NCI-H2081 treated with DMSO at 0.1 percent for 48 hours (cell line): ENCODE data around the gene SDCCAG8.

Experiments used
- DNase-seq: peaks from one replicate; lab custom pipeline; 2025; lab: John Stamatoyannopoulos, UW

SDCCAG8 gene

DNA sequence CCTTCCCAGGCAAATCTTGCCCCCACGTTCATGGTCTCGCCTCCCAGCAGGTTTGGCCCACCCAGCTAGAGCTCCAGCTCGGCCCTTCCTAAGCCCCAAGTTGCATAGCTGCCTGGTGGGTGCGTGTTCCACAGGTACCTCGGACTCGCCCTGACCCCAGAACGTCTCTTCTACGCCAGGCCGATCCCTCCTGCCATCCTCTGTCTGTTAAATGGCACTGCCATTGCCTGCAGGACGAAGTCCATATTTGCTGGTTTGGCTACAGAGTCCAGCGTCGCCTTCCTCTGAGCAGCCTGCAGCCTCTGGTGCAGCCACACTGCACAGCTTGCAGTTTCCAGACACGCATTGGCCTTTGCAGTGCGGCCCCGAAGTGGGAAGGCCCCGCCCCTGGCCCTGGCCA, 228.1 kb downstream of the SDCCAG8 start:
- DNase-seq: no peak

DNA sequence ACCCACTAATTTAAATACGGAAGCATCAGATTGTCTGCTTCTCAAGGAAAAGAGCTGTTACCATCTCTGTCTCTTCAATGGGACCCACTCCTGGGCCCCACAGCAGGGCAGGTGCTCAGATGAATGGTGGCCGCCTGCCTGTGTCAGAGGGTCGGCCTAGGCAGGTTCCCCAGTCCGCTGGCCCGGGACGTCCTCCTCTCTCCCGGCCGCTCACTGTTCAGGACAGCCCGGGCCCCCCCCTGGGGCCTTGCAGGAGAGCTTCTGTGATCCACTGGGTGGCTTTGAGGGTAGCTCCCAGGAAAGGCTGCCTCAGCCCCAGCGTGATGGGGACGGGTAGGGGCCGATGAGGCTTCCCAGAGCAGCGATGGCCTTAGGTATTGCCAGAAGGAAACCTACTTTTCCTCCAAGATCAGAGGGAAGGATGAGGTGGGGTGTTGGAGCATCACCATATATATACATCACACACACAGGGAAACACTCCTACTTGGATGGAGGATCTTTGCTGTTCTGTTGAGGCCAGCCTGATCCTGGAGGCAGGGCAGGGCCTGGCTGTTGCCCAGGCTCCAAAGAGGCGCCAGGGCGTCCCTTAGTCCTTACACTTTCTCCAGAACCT, 231.3 kb downstream of the SDCCAG8 start:
- DNase-seq: no peak

DNA sequence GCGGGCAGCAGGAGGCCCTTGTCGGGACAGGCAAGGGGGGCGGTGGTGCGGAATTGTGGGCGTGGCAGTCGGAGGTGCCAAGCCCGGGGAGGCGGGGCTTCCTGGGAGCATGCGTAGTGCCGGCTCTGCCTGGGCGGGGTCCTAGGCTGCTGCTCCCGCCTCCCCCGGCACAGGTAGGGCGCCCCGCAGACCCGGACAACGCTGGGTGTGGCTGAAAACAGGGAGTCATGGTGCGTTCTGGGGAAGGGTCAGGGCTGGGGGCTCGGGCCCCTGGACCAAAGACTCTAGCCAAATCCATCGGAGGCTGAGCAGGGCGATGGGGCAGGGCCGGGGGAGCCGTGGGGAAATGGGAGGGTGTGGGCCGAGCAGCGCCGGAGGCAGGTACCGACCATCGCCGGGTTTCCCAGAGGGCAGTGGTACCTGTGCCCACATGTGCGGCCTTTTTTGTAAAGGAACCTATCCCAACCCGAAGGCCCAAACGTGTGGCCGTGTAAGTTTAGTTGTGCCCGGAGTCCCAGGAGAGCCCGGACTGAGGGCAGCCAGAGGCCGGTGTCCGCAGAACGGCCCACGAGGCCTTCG, 231.9 kb downstream of the SDCCAG8 start:
- no peak for DNase-seq

DNA sequence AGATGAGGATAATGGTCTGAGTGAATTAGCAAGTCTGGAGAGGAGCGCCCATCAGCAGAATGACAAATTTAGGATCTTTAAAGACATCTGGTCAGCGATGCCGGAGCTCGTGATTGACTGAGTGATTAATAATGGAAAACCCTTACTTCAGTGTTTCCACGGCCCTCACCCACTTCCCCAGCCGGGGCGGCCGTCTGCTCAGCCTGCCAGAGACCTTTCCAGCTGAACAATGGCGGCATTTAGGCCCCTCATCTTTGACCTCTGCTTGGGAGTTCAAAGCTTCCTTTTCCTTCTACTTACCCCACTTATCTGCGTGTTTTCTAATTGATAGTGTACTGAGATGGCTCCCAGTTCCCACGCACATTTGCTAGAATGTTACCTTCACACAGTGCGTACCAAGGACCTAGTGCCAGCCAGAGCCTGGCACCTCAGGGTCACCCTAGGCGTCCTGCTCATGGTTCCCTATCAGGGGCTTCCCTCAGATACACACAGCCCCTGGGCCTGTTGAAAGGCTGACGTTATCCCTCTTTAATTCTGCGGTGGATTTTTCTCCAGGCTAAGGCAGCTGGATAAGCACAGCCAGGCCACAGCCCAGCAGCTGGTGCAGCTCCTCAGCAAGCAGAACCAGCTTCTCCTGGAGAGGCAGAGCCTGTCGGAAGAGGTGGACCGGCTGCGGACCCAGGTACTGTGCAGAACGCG, 232.8 kb downstream of the SDCCAG8 start:
- no peak for DNase-seq

DNA sequence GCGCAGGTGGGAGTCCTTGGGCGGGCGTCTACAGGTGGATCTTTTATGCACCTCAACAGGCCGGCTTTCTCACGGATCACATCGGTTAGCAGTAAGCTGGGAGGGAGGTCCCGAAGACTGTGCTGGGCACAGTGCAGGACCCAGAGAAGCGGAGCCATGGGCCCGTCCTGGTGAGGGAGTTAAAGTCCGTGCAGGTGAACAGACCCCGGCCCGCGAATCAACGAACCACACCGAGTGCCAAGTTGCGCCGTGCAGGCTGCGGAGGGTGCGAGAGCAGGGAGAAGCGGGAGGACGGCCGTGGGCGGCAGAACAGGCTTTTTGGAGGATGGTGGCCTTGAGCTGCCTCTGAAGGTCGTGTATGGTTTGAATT, 233.3 kb downstream of the SDCCAG8 start:
- DNase-seq: no peak

DNA sequence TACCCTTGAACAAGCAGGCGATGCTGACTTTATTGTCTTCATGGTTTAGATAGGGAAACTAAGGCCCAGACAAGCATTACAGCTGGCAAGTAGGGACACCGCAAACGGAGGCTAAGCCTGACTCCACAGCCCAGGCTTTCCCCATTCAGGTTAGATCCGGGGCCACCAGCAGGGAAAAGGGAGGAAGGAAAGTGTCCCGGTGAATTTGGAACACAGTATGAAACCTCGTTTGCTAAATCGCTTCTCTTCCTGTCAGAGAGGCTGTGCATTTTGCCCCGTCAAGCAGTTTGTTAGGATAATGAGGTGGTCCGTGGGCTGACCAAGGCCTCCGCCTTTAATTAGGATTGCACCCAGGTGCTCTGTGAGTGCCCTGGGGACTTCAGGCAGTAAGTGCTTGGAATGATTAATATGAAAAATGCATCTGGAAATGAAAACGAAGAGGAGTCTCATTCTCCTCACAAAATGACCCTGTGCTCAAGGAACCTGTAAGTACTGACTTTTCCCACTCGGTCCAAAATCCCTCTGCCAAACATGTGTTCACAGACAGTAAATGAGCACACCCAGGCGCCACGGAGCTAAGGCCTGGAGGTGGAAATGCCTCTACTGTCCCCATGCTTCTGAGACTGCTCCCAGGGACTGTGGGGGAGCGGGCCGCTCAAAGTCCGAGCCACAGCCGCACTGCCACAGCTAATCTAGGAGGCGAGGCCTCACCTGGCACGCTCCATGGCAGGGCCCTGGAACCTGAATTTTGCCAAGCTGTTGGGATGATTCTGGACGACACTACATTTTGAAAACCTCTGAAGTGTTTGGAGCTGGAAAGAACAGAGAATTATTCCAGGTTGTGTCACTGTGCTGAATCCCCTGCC, 234.1 kb downstream of the SDCCAG8 start:
- DNase-seq: no peak

DNA sequence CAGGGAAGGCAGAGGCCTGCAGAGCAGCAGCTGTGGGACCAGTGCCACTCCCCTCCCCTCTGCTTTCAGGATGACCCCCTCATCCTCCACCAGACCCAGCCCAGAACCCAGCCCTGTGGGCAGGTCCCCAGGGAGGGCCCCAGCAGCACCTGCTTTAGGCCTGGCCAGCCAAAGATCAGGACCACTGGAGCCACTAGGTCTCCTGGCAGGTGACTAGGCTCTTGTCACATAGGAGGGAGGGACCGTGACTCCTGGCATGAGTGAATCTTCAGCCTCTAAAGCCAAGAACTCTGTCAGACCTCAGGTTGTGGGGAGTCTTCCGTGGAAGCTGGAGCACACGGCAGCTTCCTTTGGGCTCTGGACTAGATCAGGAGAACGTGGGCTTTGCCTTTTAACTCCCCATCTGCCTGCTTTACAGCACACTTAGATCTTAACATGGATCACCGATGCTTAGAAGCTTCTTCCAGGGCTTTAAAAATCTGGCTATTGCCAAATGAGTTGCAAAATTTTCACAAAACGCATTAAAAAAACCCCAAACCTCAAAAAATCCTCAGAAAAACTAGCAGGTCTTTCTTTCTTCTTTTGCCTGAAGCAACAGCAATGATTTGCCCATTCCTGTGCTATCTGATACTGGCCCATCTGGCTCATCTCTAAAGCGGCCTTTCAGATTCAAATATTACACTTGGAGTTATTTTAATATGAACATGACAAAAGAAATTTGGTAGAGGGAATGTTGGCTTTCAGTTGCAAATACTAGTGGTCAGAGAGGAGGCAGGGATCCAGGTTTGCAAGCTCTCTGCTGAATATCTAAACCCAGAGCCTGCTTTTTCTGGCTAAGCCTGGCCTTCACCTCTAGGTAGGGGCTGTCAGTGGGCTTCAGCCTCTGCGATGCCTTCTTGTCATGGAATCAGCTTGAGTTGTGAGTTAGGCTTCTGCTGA, 235.2 kb downstream of the SDCCAG8 start:
- no peak for DNase-seq

DNA sequence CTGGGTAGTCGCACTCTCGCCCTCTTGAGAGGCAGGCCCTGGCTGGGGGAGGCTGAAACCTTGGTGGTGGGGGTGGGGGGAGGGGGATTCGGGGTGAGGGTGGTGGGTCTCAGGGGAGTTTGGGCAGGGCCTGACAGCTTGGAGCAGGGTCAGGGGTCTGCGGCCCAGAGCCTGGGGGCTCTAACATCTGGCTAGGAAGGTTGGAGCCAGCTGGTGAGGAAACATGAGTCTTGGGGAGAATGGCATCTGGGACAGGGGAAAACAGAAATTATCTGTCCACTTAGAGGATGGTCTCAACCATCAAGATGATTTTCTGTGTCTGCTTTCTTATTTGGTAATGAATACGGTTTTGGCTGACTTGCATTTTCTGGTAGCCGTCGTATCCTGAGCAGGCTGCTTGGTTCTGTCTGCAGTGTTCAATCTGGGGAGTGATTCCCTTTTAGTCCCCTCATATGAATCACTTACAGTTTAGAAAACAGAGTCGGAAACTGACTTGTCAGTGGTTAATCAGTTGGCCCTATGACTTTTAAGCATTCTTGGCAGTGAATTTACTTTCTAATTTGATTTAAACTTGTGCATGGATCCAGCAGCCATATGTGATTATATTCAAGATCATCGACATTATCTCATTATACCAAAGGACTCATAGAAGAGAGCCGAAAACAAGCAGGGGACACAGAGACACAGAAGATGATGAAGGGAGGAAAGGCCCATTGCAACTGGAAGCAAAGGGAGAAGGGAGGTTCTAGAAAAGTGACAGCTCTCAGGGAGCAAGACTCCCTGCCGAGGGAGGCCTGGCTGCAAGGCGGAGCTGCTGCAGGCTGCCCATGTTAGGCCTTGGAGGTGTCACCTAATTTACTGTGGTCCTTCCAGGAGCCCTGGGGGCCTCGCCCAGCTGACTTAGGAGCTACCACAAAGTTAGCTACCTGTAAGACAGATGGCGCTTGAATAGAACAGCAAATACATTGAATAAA, 237.6 kb downstream of the SDCCAG8 start:
- no peak for DNase-seq

DNA sequence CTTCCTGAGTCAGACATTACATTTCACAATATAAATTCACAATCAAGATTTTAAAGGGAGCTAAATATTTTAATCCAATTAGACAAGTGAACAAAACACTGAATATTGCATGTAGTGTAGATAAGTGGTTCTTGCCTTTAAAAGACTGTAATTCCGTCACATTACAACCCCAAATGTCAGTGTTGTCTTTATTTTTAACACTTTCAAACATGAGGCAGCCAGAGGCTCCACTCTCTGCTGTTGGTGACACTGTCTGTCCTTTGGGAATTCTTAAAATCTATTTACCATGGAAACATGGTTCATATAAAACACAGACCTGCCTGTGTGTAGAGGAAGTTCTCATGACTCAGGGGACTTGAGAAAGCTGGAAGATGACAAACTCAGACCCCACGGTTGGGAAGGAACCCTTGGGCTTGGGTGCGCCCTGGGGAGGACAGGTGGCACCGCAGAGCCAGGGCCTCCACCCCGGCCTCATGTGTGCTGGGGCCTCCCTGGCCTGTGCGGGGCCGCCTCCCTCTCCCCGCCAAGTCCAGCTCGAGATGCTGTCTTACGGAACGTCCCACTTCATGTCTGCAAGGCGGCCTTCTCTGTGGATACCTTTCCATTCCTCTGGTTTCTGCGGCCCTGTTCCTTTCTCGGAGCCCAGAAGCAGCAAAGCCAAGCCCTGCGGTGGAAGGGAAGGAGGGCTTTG, 239.0 kb downstream of the SDCCAG8 start:
- no peak for DNase-seq

DNA sequence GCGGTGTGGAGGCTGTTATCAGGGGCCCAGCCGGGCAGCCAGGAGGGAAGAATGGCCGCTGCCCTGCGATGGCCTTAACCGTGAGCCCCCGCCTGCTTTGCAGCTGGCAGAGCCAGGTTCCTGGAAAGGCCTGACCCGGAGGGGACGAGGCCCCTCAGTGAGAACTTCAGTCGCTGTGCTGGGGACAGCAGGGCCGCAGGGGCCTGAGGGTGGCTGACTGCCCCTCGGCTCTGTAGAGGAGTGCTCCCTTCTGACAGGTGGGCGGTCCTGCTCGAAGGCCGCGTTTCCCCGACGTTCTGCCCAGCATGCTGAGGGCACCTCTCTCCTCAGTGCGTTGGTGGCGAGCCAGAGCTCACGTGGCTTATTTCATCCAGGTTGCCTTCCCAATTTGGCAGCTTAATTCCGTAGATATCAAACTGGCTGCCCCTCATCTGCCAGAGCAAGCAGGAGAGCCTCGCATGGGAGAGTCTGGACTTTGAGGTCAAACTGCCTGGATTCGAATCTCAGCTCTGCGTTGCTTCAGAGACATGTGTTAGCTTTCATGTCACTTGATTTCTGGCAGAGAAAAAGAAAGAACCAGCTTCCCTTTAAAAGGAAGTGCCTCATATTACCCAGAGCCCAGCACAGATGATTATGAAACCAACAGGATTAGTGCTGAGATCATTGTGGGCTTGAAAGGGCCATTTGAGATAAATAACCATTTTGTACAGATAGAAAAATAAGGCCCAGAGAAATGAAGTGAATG, 239.8 kb downstream of the SDCCAG8 start:
- no peak for DNase-seq

DNA sequence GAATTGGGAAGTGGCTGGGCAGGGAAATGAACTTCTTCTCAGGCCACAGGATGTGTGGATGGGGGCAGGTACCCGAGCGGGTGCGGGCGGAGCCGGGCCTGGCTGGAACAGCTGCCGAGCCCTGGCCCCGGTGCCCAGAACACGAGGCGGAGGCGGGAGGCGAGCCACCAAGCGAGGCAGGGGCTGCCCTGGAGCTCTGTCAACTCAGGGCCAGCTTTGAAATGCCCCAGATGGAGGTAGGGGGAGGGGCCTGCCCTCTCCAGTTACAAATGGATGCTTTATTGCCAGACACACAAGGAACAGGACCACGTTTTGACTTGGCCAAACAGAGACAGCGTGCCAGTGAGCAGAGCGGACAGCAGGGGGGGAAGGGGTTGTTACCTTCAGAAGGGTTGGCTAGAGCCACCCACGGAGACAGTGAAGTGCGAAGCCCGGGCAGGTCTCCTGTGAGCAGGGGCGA, 240.4 kb downstream of the SDCCAG8 start:
- no peak for DNase-seq

DNA sequence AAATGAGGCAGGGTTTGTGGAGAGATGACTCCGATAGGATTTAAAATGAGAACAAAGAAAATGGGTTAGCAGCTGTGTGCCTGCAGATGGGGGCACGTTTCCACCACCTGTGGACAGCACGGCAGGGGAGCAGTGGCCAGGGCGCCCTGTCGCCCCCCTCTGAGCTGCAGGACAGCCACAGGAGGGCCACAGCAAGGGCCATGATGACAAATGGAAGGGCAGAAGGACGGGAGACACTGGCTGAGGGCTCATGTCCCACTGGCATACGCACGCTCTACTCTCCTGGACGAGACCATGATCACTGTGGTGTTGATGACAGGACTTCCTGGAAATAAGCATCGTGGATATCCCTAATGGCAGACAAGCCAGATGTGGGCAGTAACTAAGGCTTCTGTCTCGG, 241.0 kb downstream of the SDCCAG8 start:
- no peak for DNase-seq

DNA sequence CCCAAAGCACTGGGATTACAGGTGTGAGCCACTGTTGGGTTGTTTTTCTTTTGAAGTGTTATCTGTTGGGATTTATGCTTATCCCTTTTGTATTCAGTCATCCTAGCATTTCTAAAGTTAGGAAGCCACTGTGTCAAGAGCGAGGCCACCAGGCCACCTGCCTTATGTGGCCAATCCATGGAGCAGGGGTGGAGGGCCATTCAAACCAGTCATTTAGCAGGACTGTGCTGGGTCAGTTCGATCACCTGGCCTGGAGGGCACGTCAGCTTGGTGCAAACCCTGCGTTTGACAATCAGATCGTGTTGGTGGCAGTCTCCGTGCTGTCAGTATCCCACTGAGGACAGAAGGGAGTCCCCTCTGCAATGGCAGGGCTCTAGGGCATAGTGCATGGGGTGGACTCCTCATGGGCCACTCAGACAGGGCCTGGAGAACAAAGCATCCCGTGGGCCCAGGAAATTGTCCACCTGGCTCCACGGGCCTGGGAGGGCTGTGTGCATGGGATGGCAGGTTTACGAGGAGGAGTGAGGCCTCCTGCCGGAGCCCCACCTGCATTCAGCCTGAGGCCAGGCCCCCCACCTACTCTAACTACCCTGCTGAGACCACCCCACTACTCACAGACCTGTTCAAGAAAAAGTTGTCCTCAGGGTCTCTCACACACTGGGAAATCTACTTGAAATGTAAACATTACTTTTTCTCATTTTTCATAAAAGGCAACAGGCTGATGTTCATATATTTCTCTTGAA, 242.3 kb downstream of the SDCCAG8 start:
- DNase-seq: no peak

DNA sequence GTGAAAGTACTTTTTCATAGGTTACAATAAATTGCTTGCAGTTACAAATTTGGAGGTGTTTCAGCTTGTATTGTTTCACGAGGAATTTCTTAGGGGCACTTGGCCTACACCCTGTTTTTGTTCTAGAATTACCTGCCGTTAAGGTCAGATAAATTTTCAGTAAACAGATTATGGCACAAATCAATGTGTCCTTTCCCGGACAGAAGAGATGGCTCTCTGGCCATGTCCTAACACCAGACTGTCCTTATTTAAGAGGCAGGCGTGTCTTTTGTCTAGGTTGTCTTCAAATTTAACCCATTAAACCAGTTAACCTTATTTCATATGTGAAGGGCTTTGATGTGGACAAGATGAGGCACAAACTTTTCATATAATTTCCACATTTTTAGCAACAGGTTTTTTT, 243.4 kb downstream of the SDCCAG8 start:
- DNase-seq: no peak

DNA sequence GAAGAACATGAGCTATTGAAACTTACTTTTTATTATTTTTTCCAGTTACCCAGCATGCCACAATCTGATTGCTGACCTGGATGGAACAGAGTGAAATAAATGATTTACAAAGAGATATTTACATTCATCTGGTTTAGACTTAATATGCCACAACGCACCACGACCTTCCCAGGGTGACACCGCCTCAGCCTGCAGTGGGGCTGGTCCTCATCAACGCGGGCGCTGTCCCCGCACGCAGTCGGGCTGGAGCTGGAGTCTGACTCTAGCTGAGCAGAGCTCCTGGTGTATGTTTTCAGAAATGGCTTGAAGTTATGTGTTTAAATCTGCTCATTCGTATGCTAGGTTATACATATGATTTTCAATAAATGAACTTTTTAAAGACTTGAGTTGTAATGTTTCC, 243.9 kb downstream of the SDCCAG8 start:
- no peak for DNase-seq

DNA sequence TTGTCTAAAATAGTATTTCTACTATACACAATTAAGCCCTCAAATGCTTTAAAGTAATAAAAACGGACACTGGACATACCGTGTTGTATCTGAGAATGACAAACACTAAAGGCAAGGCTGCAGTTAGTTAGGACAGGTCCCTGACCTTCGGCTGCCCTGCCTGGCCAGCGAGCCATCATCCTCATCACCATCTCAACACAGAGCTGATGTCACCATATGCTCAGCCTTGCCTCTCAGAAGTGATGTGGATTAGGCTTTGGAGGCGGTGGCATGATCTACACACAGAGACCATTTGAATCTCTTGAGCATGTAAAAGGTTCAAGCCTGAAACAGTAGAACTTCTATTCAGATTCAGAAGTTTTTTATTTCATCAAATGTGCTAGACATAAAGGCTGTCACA, 244.7 kb downstream of the SDCCAG8 start:
- DNase-seq: no peak

DNA sequence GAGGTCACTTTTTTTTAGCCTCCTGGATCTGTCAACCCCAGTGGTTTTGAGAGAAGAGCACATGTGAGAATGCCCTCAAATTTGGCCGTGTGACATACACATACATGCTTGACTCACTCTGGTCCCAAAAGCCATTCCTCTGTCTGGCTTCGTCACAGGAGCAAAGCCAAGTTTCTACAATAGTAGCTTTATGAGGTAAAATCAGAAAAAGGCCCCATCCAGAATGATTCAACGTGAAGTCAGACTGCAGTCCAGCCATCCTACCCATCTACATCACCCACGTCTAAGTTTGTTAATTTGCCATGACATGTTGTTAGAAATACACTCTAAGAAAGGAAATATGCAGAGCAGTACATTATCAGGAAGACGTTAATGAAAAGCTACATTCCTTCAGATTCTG, 245.2 kb downstream of the SDCCAG8 start:
- no peak for DNase-seq

DNA sequence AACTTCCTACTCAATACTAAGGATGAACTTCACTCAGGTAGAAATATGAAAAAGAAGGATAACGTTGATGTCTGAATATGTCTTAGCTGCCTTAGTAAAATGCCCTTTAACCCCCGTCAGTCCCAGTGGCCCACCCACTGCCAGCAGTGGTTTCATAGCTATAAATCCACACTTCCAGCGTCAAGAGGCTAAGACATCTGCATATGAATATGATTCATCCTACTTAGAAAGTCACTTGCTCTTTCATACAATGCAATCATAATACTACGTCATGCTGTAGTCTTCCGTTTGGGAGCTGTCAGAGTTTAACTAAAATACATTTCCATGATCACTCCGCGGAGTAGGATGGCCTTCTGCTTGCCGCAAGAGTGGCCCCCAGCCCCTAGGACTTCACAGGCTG, 247.3 kb downstream of the SDCCAG8 start:
- DNase-seq: no peak
